HFF-Myc (cell line): ENCODE measurements around the gene NRARP.

Experiments used
- DNase-seq: peaks from one replicate; pipeline ENCODE4 v3.0.0-alpha.2; 2011; ENCODE audit warnings: low read depth; ENCODE audit errors: extremely low read depth
- H3K4me3 ChIP-seq: replicated peaks from 2 replicates; pipeline ENCODE4 v1.5.1; 2011; ENCODE audit warnings: low read depth, mild to moderate bottlenecking, control low read depth, low read length
- CTCF ChIP-seq: IDR thresholded peaks from 2 replicates; pipeline ENCODE4 v1.5.1; 2012; ENCODE audit warnings: mild to moderate bottlenecking, low read depth, low read length, control low read depth; ENCODE audit errors: missing control alignments

The NRARP gene

GRCh38 chr9:137326445-137327065 lies 24.5 kb upstream of the NRARP start:
- TF ChIP-seq CTCF: no peak
- DNase-seq: no peak
- H3K4me3 ChIP-seq: no peak overlapping the region

GRCh38 chr9:137325799-137326198 lies 23.7 kb upstream of the NRARP start:
- H3K4me3 ChIP-seq: no peak overlapping the region
- DNase-seq: no peak
- TF ChIP-seq CTCF: no peak

- no peak overlapping the region for H3K4me3 ChIP-seq
- no peak for DNase-seq
- TF ChIP-seq CTCF: no peak
Observed at GRCh38 chr9:137325124-137325523, 23.1 kb upstream of the NRARP start.

GRCh38 chr9:137323531-137324331 lies 21.7 kb upstream of the NRARP start:
- no peak overlapping the region for H3K4me3 ChIP-seq
- DNase-seq: no peak
- TF ChIP-seq CTCF: no peak

- TF ChIP-seq CTCF: no peak
- H3K4me3 ChIP-seq: no peak overlapping the region
- no peak for DNase-seq
Observed at GRCh38 chr9:137321726-137322361, 19.8 kb upstream of the NRARP start.

- H3K4me3 ChIP-seq: no peak overlapping the region
- no peak for DNase-seq
- TF ChIP-seq CTCF: no peak
Observed at GRCh38 chr9:137320555-137321384, 18.7 kb upstream of the NRARP start.
